Measurements from ENCODE around the gene DLGAP5. TPM values are rescaled to one million over a fixed set of nuclear protein-coding genes. Genes with fewer than 3 reads are reported as not detected.

The DLGAP5 gene
- total and polyA plus RNA-seq, 2 of the 13 experiments (the other 11 are each of a cell fraction or from before 2014, with no cell fraction given) = 7.7 to 55.8 TPM

GRCh38 chr14:55103005-55103640, 88.3 kb downstream of the DLGAP5 start (continued):
- TF ChIP-seq RFX1 (IDR thresholded peaks at IDR 0.05) = no peak
- no peak for TF ChIP-seq DDIT3 (CRISPR knock-in tag; IDR thresholded peaks at IDR 0.05)
- TF ChIP-seq KLF6 (CRISPR knock-in tag; IDR thresholded peaks at IDR 0.05) = 0 out of 2 replicates have a peak, but pooled peaks have one; percentile 24
- TF ChIP-seq ZNF772 (CRISPR knock-in tag; IDR thresholded peaks at IDR 0.05) = peak; percentile 92; the same call in 1 of the 2 replicates
- TF ChIP-seq YEATS4 (CRISPR knock-in tag; IDR thresholded peaks at IDR 0.05; ENCODE audit: borderline replicate concordance) = peak; percentile 84; the same call in 1 of the 2 replicates
- no peak for TF ChIP-seq SRSF1 (optimal IDR thresholded peaks at IDR 0.05; ENCODE audit: low read depth, low read length)
- TF ChIP-seq FOXO1 (CRISPR knock-in tag; IDR thresholded peaks at IDR 0.05) = peak; percentile 59; the same call in 1 of the 2 replicates
- peak; percentile 85 for TF ChIP-seq MED8 (CRISPR knock-in tag; IDR thresholded peaks at IDR 0.05; ENCODE audit: insufficient replicate concordance)
- no peak for TF ChIP-seq RFX3 (CRISPR knock-in tag; IDR thresholded peaks at IDR 0.05)
- TF ChIP-seq BRCA1 (CRISPR knock-in tag; IDR thresholded peaks at IDR 0.05) = no peak
- peak; percentile 25; the same call in 1 of the 2 replicates for TF ChIP-seq TFDP1 (CRISPR knock-in tag; IDR thresholded peaks at IDR 0.05; ENCODE audit: borderline replicate concordance)
- no peak for TF ChIP-seq RBM22 (optimal IDR thresholded peaks at IDR 0.05; ENCODE audit: low read length)
- TF ChIP-seq, protein P1, sequence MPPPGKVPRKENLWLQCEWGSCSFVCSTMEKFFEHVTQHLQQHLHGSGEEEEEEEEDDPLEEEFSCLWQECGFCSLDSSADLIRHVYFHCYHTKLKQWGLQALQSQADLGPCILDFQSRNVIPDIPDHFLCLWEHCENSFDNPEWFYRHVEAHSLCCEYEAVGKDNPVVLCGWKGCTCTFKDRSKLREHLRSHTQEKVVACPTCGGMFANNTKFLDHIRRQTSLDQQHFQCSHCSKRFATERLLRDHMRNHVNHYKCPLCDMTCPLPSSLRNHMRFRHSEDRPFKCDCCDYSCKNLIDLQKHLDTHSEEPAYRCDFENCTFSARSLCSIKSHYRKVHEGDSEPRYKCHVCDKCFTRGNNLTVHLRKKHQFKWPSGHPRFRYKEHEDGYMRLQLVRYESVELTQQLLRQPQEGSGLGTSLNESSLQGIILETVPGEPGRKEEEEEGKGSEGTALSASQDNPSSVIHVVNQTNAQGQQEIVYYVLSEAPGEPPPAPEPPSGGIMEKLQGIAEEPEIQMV (CRISPR knock-in tag; IDR thresholded peaks at IDR 0.05; ENCODE audit: low read depth) = no peak; the same call in 1 of the 2 replicates
- TF ChIP-seq, protein P2, sequence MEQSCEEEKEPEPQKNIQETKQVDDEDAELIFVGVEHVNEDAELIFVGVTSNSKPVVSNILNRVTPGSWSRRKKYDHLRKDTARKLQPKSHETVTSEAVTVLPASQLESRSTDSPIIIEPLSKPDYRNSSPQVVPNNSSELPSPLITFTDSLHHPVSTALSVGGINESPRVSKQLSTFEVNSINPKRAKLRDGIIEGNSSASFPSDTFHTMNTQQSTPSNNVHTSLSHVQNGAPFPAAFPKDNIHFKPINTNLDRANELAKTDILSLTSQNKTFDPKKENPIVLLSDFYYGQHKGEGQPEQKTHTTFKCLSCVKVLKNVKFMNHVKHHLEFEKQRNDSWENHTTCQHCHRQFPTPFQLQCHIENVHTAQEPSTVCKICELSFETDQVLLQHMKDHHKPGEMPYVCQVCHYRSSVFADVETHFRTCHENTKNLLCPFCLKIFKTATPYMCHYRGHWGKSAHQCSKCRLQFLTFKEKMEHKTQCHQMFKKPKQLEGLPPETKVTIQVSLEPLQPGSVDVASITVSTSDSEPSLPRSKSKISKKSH (CRISPR knock-in tag; IDR thresholded peaks at IDR 0.05; ENCODE audit: borderline replicate concordance) = peak; percentile 78; the same call in 1 of the 2 replicates
- TF ChIP-seq ZNF468 (CRISPR knock-in tag; IDR thresholded peaks at IDR 0.05) = 0 out of 2 replicates have a peak, but pooled peaks have one; percentile 31
- TF ChIP-seq ZNF709 (CRISPR knock-in tag; IDR thresholded peaks at IDR 0.05) = no peak
- TF ChIP-seq NONO (IDR thresholded peaks at IDR 0.05) = no peak
- 0 out of 2 replicates have a peak, but pooled peaks have one; percentile 58 for TF ChIP-seq NONO (CRISPR knock-in tag; conservative IDR thresholded peaks at IDR 0.05)
- TF ChIP-seq GMEB2 (CRISPR knock-in tag; IDR thresholded peaks at IDR 0.05; ENCODE audit: low read depth) = no peak
- peak; percentile 17; the same call in 1 of the 2 replicates for TF ChIP-seq ZBTB21 (CRISPR knock-in tag; IDR thresholded peaks at IDR 0.05)
- TF ChIP-seq ESRRA (CRISPR knock-in tag; IDR thresholded peaks at IDR 0.05; ENCODE audit: low read depth) = 0 out of 2 replicates have a peak, but pooled peaks have one; percentile 56
- TF ChIP-seq SOX13 (IDR thresholded peaks at IDR 0.05) = no peak
- peak in 1 of 2 experiments; percentile 68; a peak in 1 of 4 replicates for TF ChIP-seq SOX13 (CRISPR knock-in tag; conservative IDR thresholded peaks at IDR 0.05 in 1 of 2, IDR thresholded peaks at IDR 0.05 in 1 of 2)
- TF ChIP-seq MBD4 (IDR thresholded peaks at IDR 0.05; ENCODE audit: borderline replicate concordance, low read length) = no peak
- no peak for TF ChIP-seq SUZ12 (IDR thresholded peaks at IDR 0.05; ENCODE audit: low read depth, low read length)
- no peak for TF ChIP-seq MBNL3 (CRISPR knock-in tag; conservative IDR thresholded peaks at IDR 0.05)
